Measurements from ENCODE around the gene KLHL29. TPM values are rescaled to one million over a fixed set of nuclear protein-coding genes. Genes with fewer than 3 reads are reported as not detected.

Gene KLHL29
- total and polyA plus RNA-seq, 2 donors (not counting 3 experiments of a cell fraction or from before 2014, with no cell fraction given): 4.6 to 12.7 TPM

- FAIRE-seq (no peak), DNase-seq (ENCODE audit: low read depth, low spot score) (no peak)
- TF ChIP-seq CTCF (IDR thresholded peaks at IDR 0.05; ENCODE audit: extremely low read depth in 1 of 2, insufficient read depth in 1 of 2, low read depth in 1 of 2, low read length in 2 of 2) (no peak), POLR2A (IDR thresholded peaks at IDR 0.05; ENCODE audit: low read depth, low read length) (no peak), GATA2 (IDR thresholded peaks at IDR 0.05; ENCODE audit: insufficient read depth, insufficient read length, low read depth, low read length) (no peak), EZH2 (IDR thresholded peaks at IDR 0.05; ENCODE audit: borderline replicate concordance, low read depth, low read length, severe bottlenecking) (no peak)
- H3K9me3 ChIP-seq (replicated peaks; ENCODE audit: control insufficient read depth, insufficient read depth, low read length): no peaks in the 10 kb centered on the region
- no peak overlapping the region for H3K4me3 ChIP-seq (replicated peaks in 1 of 3; ENCODE audit: insufficient read depth in 1 of 3, low read depth in 1 of 3, low read length in 3 of 3)
- H3K9ac ChIP-seq (replicated peaks; ENCODE audit: extremely low read depth, insufficient read depth, low read length): no peak overlapping the region
- no peaks in the 10 kb centered on the region for H3K9me1 ChIP-seq (replicated peaks; ENCODE audit: control insufficient read depth, extremely low read depth, insufficient read depth, low read length)
- dilution Hi-C loops (cut with MboI; ENCODE audit: extremely low pct_ligation_motif_present, low sequenced_read_pairs): no loop called here
- H3K27me3 ChIP-seq (ENCODE audit: control insufficient read depth in 2 of 2, insufficient read depth in 2 of 2, low read length in 2 of 2): no peaks in the 10 kb centered on the region
- H3K4me1 ChIP-seq (ENCODE audit: control insufficient read depth, extremely low read depth, insufficient read depth, low read length): no peaks in the 10 kb centered on the region
- no peaks in the 10 kb centered on the region for H3K79me2 ChIP-seq (ENCODE audit: control insufficient read depth, insufficient read depth, low read length)
- ChIA-PET CTCF (interaction anchor here (1.3 to 1.8 kb wide), 3 partner anchors 13 to 175 kb away, joined by 4 to 5 read pairs (median 4); no protein-coding TSS in a partner anchor), POLR2A (no interaction called here)
- BruUV-seq (replicated peaks): no TSS peak
- H3K36me3 ChIP-seq (ENCODE audit: control insufficient read depth in 2 of 2, extremely low read depth in 1 of 2, insufficient read depth in 2 of 2, low read length in 2 of 2): no peaks in the 10 kb centered on the region
- H3K27ac ChIP-seq (ENCODE audit: insufficient read depth, low read depth, low read length): no peak overlapping the region
- no peaks in the 10 kb centered on the region for H4K20me1 ChIP-seq (replicated peaks; ENCODE audit: control insufficient read depth, extremely low read depth, insufficient read depth, low read length)
- intact Hi-C loops (cut with micrococcal nuclease): no loop called here
- H3K4me2 ChIP-seq (ENCODE audit: insufficient read depth, low read length): no peak overlapping the region
- H2AFZ ChIP-seq (ENCODE audit: low read depth, low read length): no peak overlapping the region
These were observed 194.7 kb downstream of the KLHL29 start for GRCh38 chr2:23579674-23580073.

GRCh38 chr2:23583467-23583866, 198.5 kb downstream of the KLHL29 start:
- H3K9me1 ChIP-seq (replicated peaks; ENCODE audit: control insufficient read depth, extremely low read depth, insufficient read depth, low read length): no peaks in the 10 kb centered on the region
- CTCF ChIA-PET: no interaction called here
- intact Hi-C loops (cut with micrococcal nuclease): no loop called here
- no peak for DNase-seq (ENCODE audit: low read depth, low spot score)
- BruUV-seq (replicated peaks): no TSS peak
- no peaks in the 10 kb centered on the region for H3K27me3 ChIP-seq (ENCODE audit: control insufficient read depth in 2 of 2, insufficient read depth in 2 of 2, low read length in 2 of 2)
- H3K4me2 ChIP-seq (ENCODE audit: insufficient read depth, low read length): no peak overlapping the region
- H2AFZ ChIP-seq (ENCODE audit: low read depth, low read length): no peak overlapping the region
- H3K27ac ChIP-seq (ENCODE audit: insufficient read depth, low read depth, low read length): no peak overlapping the region
- POLR2A ChIA-PET: interaction anchor here (0.6 kb wide), 1 partner anchor 129 kb away, joined by 3 read pairs; no protein-coding TSS in a partner anchor
- TF ChIP-seq MYC (IDR thresholded peaks at IDR 0.05; ENCODE audit: low read depth, low read length) (no peak), FOS (IDR thresholded peaks at IDR 0.05; ENCODE audit: borderline replicate concordance, insufficient read depth, low read length) (no peak), MAX (IDR thresholded peaks at IDR 0.05; ENCODE audit: insufficient read depth, insufficient read length) (no peak)
- H3K9me3 ChIP-seq (replicated peaks; ENCODE audit: control insufficient read depth, insufficient read depth, low read length): no peaks in the 10 kb centered on the region
- no peak overlapping the region for H3K9ac ChIP-seq (replicated peaks; ENCODE audit: extremely low read depth, insufficient read depth, low read length)
- no peaks in the 10 kb centered on the region for H3K36me3 ChIP-seq (ENCODE audit: control insufficient read depth in 2 of 2, extremely low read depth in 1 of 2, insufficient read depth in 2 of 2, low read length in 2 of 2)
- FAIRE-seq: no peak
- no peaks in the 10 kb centered on the region for H3K4me1 ChIP-seq (ENCODE audit: control insufficient read depth, extremely low read depth, insufficient read depth, low read length)
- H3K79me2 ChIP-seq (ENCODE audit: control insufficient read depth, insufficient read depth, low read length): no peaks in the 10 kb centered on the region
- dilution Hi-C loops (cut with MboI; ENCODE audit: extremely low pct_ligation_motif_present, low sequenced_read_pairs): no loop called here
- no peak overlapping the region for H3K4me3 ChIP-seq (replicated peaks in 1 of 3; ENCODE audit: insufficient read depth in 1 of 3, low read depth in 1 of 3, low read length in 3 of 3)
- no peaks in the 10 kb centered on the region for H4K20me1 ChIP-seq (replicated peaks; ENCODE audit: control insufficient read depth, extremely low read depth, insufficient read depth, low read length)

Measured in endothelial cell of umbilical vein (primary cell).